NCI-H226 (cell line): Measurements from ENCODE around the gene PTTG2.
A peak's percentile ranks its signal among the peaks of the same experiment; 100 is the strongest.
"Not testable (repeated sequence)": the region's sequence is repeated elsewhere in the genome, so short reads cannot be mapped to it uniquely, and the experiment has no call there.

Source experiments
- DNase-seq: peaks from one replicate; pipeline ENCODE4 v3.0.0-alpha.2; 2015

PTTG2 gene

GRCh38 chr4:37958932-37959331 lies 1.3 kb upstream of the PTTG2 start:
- DNase-seq = no peak

- DNase-seq = no peak
These were observed 667 bp downstream of the PTTG2 start for GRCh38 chr4:37960679-37961450.

GRCh38 chr4:37964734-37965457 lies 4.7 kb downstream of the PTTG2 start:
- DNase-seq = no peak

DNA sequence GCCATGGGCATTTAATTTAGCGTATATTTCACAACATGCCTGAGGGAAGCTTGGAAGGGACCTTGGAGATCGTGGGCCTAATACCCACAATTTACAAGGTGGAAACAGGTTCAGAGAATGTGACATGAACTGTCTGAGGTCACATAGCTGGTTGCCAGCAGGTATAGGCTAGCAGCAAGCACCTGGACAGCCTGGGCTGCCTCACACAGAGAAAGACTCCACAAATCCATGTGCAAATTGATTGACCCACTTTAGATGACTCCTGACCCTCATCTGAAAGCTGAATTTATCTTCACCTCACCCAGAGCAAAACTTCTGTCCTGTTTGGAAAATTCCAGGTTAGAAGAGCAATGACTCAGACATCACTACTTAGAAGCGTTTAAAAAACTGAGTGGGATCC lies 5.8 kb downstream of the PTTG2 start:
- no peak for DNase-seq

- DNase-seq = no peak
These were observed 7.5 kb downstream of the PTTG2 start for GRCh38 chr4:37967736-37968135.

- no peak for DNase-seq
These were observed 8.5 kb downstream of the PTTG2 start for GRCh38 chr4:37968747-37969146.

DNA sequence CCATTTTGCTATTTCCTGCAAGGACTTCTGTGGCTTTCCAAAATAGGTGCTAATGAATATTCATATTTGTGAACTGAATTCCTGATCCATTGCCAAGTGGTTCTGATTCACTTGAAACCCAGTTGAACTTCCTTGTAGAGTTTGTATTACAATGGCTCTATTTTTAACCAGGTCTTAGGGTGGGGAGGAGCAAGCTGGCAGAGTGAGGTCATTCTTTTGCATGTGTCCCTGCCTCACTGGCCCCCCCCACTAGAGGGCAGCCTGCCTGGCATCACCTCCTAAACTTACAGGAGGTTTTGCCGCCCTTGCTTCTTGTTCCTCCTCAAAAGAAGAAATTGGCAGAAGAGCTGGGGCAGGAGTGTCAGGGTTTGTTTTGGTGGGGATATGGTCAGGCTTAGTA lies 10.5 kb downstream of the PTTG2 start:
- DNase-seq = peak; percentile 17

- no peak for DNase-seq
These were observed 11.0 kb downstream of the PTTG2 start for GRCh38 chr4:37971202-37971601.

DNA sequence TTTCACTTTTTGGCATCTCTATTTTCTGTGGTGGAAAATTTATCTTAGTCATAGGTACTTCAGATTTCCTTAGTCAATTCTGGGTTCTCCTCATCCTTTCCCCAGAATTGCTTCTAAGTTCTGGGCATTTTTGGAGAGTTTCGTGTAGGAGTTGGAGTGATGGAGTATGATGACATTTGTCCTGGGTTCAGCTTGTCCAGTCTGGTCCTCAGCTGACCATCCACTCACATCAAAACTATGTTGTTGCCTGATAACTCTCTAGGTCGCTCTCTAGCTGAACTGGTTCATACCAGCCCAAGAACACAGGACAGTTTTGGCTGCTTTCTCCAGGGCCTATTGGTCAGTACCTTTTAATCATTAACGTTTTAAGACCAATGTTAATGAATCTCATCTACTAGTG lies 13.2 kb downstream of the PTTG2 start:
- peak; percentile 46 for DNase-seq

GRCh38 chr4:37975321-37975822 lies 15.2 kb downstream of the PTTG2 start:
- not testable (repeated sequence) for DNase-seq

DNA sequence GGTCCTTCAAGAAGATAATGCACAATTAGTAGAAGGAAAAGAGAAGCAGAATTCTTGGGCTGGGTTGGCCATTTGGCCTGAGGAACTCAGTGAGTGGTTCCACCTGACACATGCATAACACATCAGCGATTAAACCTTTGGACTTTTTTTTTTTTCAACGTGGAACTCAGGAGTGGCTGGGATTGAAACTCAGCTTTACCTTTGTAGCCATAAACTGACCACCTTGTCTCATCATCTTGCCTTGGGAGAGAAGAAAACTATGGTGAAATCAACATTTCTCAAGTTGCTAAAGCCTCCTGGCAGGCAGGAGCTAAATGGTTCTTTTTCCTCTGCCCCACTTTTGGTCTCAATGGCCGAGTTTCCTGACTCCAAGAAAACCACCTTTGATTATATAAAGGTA lies 16.3 kb downstream of the PTTG2 start:
- DNase-seq = no peak

- peak; percentile 51 for DNase-seq
These were observed 16.8 kb downstream of the PTTG2 start for GRCh38 chr4:37976991-37977470.

DNA sequence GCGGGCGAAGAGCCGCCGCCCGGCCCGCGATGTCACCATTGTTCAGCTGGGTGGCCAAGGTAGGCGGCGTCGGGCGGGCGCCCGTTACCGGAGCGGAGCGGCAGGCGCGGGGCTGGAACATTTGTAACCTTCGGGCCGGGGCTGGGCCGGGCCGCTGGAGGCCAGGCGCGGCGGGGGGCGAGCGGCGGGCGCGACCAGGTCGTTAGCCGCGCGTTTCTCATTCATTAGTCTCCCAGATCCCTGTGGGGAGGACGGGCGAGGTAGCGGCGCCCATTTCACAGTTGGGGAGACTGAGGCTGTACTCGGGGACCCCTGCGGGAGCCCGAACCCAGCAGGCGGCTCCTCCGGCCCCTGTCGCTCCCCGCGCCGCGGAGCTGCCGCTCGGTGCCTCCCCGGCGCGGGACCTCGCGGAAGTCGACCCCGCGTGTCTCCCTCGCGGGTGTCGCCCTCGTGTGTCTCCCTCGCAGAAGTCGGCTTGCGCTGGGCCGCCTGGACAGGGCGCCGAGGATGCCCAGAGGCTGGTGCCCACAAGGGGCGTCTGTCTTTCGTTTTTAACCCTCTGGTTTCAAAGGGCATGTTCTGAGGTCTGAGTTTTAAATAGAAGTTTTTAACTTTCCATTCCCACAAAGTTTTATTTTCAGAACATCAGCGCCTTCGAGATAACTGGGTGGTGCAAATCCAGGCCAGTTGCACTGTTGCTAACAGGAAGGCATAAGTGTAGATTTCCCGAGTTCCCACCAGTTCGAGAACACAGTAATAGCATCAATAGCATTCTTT lies 17.5 kb downstream of the PTTG2 start:
- DNase-seq = peak; percentile 45

DNA sequence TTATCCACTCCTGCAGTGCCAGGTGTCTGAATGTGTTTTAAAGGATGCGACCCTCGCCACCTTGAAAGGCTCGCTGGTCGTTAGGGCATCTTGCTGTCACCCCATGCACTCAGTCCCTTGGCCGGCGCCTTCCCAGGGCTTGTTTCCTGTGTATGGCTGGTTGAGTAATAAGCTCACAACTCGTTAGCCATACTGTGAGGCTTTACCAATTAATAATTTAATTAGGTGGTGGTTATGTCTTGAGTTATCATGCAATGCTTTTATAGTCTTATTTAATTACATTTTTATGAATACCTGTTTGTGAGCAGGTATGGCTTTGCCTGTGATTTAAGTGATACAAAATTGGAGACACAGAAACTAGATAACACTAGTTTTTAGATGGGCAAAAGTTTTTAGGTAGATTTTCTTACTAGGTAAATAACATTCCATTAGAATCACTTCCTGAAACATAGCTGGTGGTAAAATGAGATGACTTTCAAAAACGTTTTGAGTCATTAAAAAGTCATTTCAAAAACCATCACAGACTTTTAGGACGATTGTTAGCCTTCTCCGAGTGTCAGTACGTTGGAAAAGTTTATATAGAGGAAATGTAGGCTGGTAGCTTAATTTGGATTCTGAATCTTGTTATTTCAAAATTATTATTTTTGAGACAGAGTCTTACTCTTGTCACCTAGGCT lies 18.2 kb downstream of the PTTG2 start:
- DNase-seq = no peak

DNA sequence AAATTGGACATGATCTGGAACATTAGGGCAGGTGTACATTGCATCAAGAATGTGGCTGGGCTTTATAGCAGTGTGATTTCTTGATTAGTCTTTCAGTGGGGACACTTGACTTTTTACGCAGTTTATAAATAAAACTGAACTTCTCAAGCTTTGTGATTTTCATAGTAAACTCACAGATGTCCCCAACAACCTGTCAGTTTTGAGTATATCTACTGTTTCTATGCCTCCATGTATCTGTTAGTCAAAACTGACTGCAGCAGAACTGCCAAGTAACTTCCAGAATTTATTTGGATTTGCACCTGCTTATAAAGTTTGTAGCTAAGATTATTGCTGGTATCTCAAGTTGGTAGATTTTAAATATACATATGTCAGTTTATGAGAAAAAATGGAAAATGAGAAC lies 20.0 kb downstream of the PTTG2 start:
- no peak for DNase-seq

DNA sequence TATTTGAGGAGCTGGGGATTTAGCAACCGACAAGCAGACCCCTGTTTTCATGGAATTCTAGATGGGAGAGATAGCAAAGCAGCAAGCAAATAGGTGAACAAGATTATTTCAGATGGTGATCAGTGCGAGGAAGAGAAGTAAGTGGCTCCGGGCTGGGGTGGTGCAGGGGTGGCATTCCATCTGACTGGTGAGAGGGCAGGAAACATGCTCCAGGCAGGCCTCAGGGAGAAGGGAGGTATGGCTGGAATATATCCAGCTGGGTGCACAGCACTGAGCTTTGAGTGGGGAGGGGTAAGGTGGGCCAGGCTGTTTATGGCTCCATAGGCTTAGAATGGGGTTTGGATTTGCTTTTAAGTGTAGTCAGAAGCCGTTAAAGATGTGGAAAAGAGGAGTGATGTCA lies 21.2 kb downstream of the PTTG2 start:
- DNase-seq = no peak

GRCh38 chr4:37981844-37982720 lies 21.9 kb downstream of the PTTG2 start:
- peak; percentile 18 for DNase-seq

DNA sequence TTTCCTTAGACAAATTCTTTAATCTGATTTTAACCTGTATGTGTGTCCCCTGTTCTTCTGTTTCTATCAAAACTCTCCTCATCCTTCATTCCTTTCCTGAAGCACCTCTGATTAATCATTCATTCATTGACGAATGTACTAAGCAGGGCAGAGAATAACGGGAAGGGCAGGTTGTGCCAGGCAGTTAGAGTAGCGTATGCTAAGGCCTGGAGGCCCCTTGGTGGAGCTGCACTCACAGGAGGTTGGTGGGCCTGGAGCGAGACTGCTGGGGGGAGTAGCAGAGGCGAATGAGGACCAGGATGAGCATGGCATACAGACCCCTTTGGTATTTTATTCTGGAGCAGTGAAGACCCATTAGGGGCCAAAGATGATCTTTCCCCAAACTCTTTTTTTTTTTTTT lies 22.5 kb downstream of the PTTG2 start:
- DNase-seq = no peak

DNA sequence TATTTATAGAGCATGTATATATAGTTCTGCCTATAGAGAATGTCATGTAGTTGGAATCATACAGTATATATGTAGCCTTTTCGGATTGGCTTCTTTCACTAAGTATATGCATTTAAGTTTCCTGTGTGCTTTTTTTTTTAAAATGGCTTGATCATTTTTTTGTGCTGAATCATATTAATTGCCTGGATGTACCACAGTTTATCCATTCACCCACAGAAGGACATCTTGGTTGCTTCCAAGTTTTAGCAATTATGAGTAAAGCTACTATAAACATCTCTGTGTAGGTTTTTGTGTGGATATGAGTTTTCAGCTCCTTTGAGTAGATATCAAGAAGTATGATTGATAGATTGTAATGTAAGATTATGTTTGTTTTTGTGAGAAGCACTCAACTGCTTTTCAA lies 23.8 kb downstream of the PTTG2 start:
- DNase-seq = no peak

DNA sequence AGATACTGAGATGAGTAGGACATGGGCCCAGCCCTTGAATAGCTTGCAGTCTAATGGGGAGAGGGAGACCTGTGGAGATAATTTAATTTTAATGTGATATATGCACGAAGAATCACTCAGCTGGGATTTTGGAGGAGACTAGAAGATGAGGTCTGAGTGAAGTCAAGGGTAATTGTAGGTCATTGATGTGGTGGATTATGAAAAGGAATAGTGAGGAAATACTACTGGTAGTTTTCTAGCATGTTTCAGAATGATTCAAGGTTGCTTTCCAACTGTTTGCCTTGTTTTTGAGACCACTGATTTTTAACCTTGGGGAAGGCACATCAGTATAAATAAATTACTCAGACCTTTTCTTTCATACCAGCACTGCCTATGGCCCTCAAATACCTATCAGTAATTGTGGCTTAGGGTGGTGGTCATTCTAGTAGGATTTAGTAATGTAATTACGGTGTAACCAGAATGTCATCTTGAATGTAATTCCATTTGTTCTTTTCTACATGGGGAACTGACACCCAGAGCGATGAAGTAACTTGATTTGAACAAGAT lies 25.6 kb downstream of the PTTG2 start:
- DNase-seq = no peak

DNA sequence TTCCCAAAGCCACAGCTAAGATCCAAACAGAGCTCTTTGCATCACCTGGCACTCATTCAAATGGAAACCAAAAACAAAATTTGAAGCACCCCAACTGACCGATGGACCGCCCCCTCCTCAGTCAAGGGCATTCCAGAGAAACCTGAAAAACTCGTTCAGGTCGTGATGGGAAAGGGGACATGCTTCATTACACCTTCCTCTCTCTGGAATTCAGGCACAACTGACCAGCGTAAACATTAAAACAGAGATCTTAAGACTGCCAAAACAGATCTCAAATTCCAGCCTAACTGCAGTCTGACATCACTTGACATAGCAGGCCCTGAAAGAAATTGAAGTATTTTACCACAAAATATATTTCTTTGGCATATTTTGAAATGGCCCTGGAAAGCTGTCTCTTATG lies 28.5 kb downstream of the PTTG2 start:
- no peak for DNase-seq
